Ascending aorta (tissue), 2 donors: ENCODE results near the gene RPL22. TPM values are rescaled to one million over a fixed set of nuclear protein-coding genes. Genes with fewer than 3 reads are reported as not detected.

Source experiments
- DNase-seq, 2 donors: peaks; one replicate each; pipeline ENCODE4 v3.0.0-alpha.2; 2019; ENCODE audit warnings: low spot score in 2 of 2
- H3K27ac ChIP-seq, 2 donors: fragments of 200-600 bp; sonication (generic); one replicate each; pipeline ENCODE4 v1.5.1; 2016 to 2017; ENCODE audit warnings: mild to moderate bottlenecking in 1 of 2
- H3K27me3 ChIP-seq: fragments of 200-600 bp; sonication (generic); one replicate; pipeline ENCODE4 v1.5.1; 2017
- H3K36me3 ChIP-seq, 2 donors: fragments of 200-600 bp; sonication (generic); one replicate each; pipeline ENCODE4 v1.5.1; 2016
- H3K4me1 ChIP-seq, 2 donors: fragments of 200-600 bp; sonication (generic); one replicate each; pipeline ENCODE4 v1.5.1; 2016 to 2017; ENCODE audit warnings: mild to moderate bottlenecking in 1 of 2
- H3K4me3 ChIP-seq, 2 donors: fragments of 200-600 bp; sonication (generic); one replicate each; pipeline ENCODE4 v1.5.1; 2016 to 2017; ENCODE audit warnings: mild to moderate bottlenecking in 1 of 2
- H3K9me3 ChIP-seq, 2 donors: fragments of 200-600 bp; sonication (generic); one replicate each; pipeline ENCODE4 v1.5.1; 2016
- CTCF ChIP-seq, 3 experiments: fragments of 200-600 bp in 2 of 3; fragments of 450-650 bp in 1 of 3; sonication (generic) in 2 of 3; IDR thresholded peaks; one replicate each; pipeline ENCODE4 v1.5.1; 2016 to 2019; ENCODE audit warnings: antibody characterized with exemption in 3 of 3, mild to moderate bottlenecking in 1 of 3, moderate library complexity in 1 of 3
- intact Hi-C: fragments of 100-400 bp; cut with DNase I; formaldehyde crosslinking; loops from one replicate; pipeline ENCODE4 v1.15.1; 2023
- total RNA-seq: library from RNA; depleted of rRNA; stranded (reverse); fragments of >200 nt; gene quantifications from one replicate; pipeline ENCODE4 v1.1.0, GENCODE V29; 2016

The RPL22 gene
- total RNA-seq, 1 donor from 2014 or later: 88.8 TPM

- no peak for TF ChIP-seq CTCF (IDR thresholded peaks at IDR 0.05)
- peak in 1 of 2 donors; percentile 59 for DNase-seq
- Histone ChIP-seq H3K4me3 (no peak overlapping the region), H3K27me3 (peaks cover 52% of the 10 kb centered on the region), H3K9me3 (no peaks in the 10 kb centered on the region), H3K27ac (no peak overlapping the region), H3K36me3 (no peaks in the 10 kb centered on the region), H3K4me1 (peaks cover 2 to 12% of the 10 kb centered on the region in 2 donors)
- intact Hi-C loops: loop anchor here (1.0 to 5.0 kb wide), 5 partner anchors 97 to 194 kb away; no protein-coding TSS in a partner anchor
These were observed 46.6 kb upstream of the RPL22 start for GRCh38 chr1:6245869-6246496.

GRCh38 chr1:6245086-6245868 lies 45.9 kb upstream of the RPL22 start:
- peak in 1 of 2 donors; percentile 83 for DNase-seq
- Histone ChIP-seq H3K4me3 (no peak overlapping the region), H3K36me3 (no peaks in the 10 kb centered on the region), H3K27ac (no peak overlapping the region), H3K27me3 (peaks cover 49% of the 10 kb centered on the region), H3K4me1 (peaks cover 2 to 12% of the 10 kb centered on the region in 2 donors), H3K9me3 (no peaks in the 10 kb centered on the region)
- peak; percentile 84 to 91 (median 88) for TF ChIP-seq CTCF (IDR thresholded peaks at IDR 0.05)
- intact Hi-C loops: loop anchor here (5.0 kb wide), 2 partner anchors 117 to 193 kb away; no protein-coding TSS in a partner anchor

DNA sequence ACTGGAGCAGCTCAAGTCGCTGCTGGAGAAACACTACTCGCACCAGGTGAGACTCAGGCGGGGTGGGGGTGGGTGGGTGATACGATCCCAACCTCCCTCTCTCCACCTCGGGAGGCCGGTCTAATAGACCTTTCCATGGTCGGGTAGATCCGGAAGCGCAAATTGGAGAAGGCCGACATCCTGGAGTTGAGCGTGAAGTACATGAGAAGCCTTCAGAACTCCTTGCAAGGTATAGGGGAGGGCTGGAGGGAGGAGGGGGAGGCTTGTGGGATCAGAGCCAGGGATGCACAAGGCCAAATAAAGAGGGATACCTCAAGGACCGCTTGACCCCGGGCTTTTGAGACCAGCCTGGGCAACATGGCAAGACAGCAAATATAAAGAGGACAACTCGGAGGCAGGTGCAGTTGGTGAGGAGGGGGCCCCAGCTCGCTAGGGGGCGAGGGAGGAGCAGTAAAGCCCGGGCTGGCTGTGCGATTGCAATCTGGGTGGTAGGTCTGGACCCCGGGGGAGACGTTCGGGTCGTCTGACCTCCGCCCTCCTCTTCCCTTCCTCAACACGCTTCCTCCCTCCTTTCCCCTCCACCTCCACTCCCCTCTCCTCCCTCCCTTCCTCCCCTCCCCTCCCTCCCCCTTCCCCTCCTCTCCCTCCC lies 45.1 kb upstream of the RPL22 start:
- no peak for TF ChIP-seq CTCF (IDR thresholded peaks at IDR 0.05)
- H3K36me3 ChIP-seq: no peaks in the 10 kb centered on the region
- no peak for DNase-seq
- no peaks in the 10 kb centered on the region for H3K9me3 ChIP-seq
- no peak overlapping the region for H3K4me3 ChIP-seq
- peaks cover 2 to 12% of the 10 kb centered on the region in 2 donors for H3K4me1 ChIP-seq
- no peak overlapping the region for H3K27ac ChIP-seq
- H3K27me3 ChIP-seq: peaks cover 45% of the 10 kb centered on the region
- intact Hi-C loops: loop anchor here (5.0 kb wide), 2 partner anchors 118 to 192 kb away; no protein-coding TSS in a partner anchor

- Histone ChIP-seq H3K27ac (no peak within 1 kb of the TSS), H3K4me3 (no peak within 1 kb of the TSS), H3K9me3 (no peaks in the 10 kb centered on the region), H3K27me3 (peaks cover 45% of the 10 kb centered on the region), H3K36me3 (no peaks in the 10 kb centered on the region), H3K4me1 (peaks cover 2 to 12% of the 10 kb centered on the region in 2 donors)
- no peak for DNase-seq
- TF ChIP-seq CTCF (IDR thresholded peaks at IDR 0.05): no peak
- intact Hi-C loops: no loop called here
These were observed 44.6 kb upstream of the RPL22 start, which contains the start of gene HES3 for GRCh38 chr1:6243993-6244392. Gene HES3, plus strand, starts transcription at chr1:6244179. Its CDS starts 187 bp downstream, at chr1:6244366.

DNA sequence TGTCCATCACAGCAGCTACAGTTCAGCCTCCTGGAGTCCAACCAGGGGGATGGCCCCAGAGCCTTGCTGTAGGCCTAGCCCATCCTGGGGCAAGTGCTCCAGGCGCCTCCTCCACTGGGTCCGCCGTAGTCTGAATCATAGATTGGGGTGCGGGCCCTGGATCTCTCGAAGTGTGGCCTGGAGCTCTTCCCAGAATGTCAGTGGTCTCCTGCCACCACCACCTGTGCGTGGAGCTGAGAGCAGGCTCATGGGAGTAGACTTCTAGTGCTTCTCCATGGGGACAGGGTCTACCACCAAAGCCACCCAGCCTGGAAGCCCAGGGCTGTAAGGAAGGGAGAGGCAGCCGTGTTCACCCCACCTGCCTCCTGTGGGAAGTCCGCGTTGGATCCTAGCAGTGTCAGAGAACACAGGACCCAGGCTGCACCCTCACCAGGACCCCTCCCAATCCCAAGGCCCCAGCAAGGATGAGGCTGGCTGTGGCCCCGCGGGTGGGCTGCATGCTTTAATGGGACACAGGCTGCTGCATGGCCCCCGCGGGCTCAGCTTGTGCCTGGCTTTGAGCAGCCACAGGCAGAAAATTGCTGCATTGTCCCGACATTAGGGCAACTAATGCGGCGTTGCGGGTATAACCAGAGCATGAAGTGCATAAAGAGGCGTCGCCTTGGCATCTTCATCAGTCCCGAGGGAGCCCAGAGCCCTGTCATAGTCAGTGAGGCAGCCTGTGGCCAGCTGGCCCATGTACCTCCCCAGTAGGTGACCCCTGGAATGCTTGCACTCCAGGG lies 43.8 kb upstream of the RPL22 start:
- Histone ChIP-seq H3K36me3 (no peaks in the 10 kb centered on the region), H3K9me3 (no peaks in the 10 kb centered on the region), H3K4me1 (peaks cover 2 to 12% of the 10 kb centered on the region in 2 donors), H3K4me3 (no peak overlapping the region), H3K27ac (no peak overlapping the region), H3K27me3 (peaks cover 45% of the 10 kb centered on the region)
- TF ChIP-seq CTCF (IDR thresholded peaks at IDR 0.05): no peak
- intact Hi-C loops: no loop called here
- no peak for DNase-seq
